Epithelial cell of proximal tubule (primary cell): ENCODE data around the gene RNASEL. TPM values are rescaled to one million over a fixed set of nuclear protein-coding genes. Genes with fewer than 3 reads are reported as not detected.
A peak's percentile ranks its signal among the peaks of the same experiment; 100 is the strongest.

Experiments used
- DNase-seq: peaks from one replicate; pipeline ENCODE4 v3.0.0-alpha.2; 2011; ENCODE audit warnings: low read depth
- H3K4me3 ChIP-seq: 2 replicates; pipeline ENCODE4 v1.5.1; 2011; ENCODE audit warnings: low read depth, mild to moderate bottlenecking, low read length
- CTCF ChIP-seq: conservative IDR thresholded peaks from 2 replicates; pipeline ENCODE4 v1.5.1; 2012; ENCODE audit warnings: low read depth, mild to moderate bottlenecking, low read length
- total RNA-seq: library from RNA; depleted of rRNA; stranded (reverse); fragments of >200 nt; gene quantifications from 2 replicates; pipeline ENCODE4 v1.2.3, GENCODE V29; 2015

Gene RNASEL
- total RNA-seq, 1 donor from 2014 or later: 1.7 TPM

- peak; percentile 47 for DNase-seq
- no peak for TF ChIP-seq CTCF
- no peak overlapping the region for H3K4me3 ChIP-seq
These were observed 18.5 kb downstream of the RNASEL start for GRCh38 chr1:182570611-182570970.

GRCh38 chr1:182569939-182570610 is 19.0 kb downstream of the RNASEL start:
- no peak for TF ChIP-seq CTCF
- no peak for DNase-seq
- no peak overlapping the region for H3K4me3 ChIP-seq

- TF ChIP-seq CTCF: no peak
- no peak overlapping the region for H3K4me3 ChIP-seq
- no peak for DNase-seq
These were observed 20.3 kb downstream of the RNASEL start for GRCh38 chr1:182568647-182569284.

- no peak for DNase-seq
- no peak overlapping the region for H3K4me3 ChIP-seq
- TF ChIP-seq CTCF: no peak
These were observed 21.4 kb downstream of the RNASEL start for GRCh38 chr1:182567629-182568028.

- no peak overlapping the region for H3K4me3 ChIP-seq
- no peak for DNase-seq
- no peak for TF ChIP-seq CTCF
These were observed 23.5 kb downstream of the RNASEL start for GRCh38 chr1:182565537-182565936.

- TF ChIP-seq CTCF: no peak
- no peak overlapping the region for H3K4me3 ChIP-seq
- DNase-seq: no peak
These were observed 24.6 kb downstream of the RNASEL start for GRCh38 chr1:182564406-182565004.

- no peak overlapping the region for H3K4me3 ChIP-seq
- TF ChIP-seq CTCF: no peak
- no peak for DNase-seq
These were observed 26.0 kb downstream of the RNASEL start for GRCh38 chr1:182563095-182563494.
